Measurements from ENCODE around the gene RPA3.

RPA3 gene

GRCh38 chr7:7703427-7703826 lies 15.0 kb downstream of the RPA3 start:
- TF ChIP-seq ZNF658 (tag by site-specific recombination; IDR thresholded peaks at IDR 0.05), result no peak
- no peak for TF ChIP-seq MZF1 (tag by site-specific recombination; IDR thresholded peaks at IDR 0.05; ENCODE audit: borderline replicate concordance)
- TF ChIP-seq ZNF362 (tag by site-specific recombination; IDR thresholded peaks at IDR 0.05), result no peak
- peaks cover 4% of the 10 kb centered on the region for H3K4me1 ChIP-seq (ENCODE audit: control insufficient read depth, insufficient read depth, low read length)
- H3K27ac ChIP-seq (ENCODE audit: extremely low read depth, low read depth, low read length), result no peak overlapping the region
- POLR2A ChIA-PET, result no interaction called here
- H3K4me3 ChIP-seq (ENCODE audit: low read depth, low read length), result no peak overlapping the region
- H3K9me3 ChIP-seq (ENCODE audit: control insufficient read depth, insufficient read depth, low read depth, low read length), result no peaks in the 10 kb centered on the region
- H3K36me3 ChIP-seq (ENCODE audit: control insufficient read depth in 2 of 2, insufficient read depth in 1 of 2, low read length in 2 of 2), result no peaks in the 10 kb centered on the region
- CTCF ChIA-PET, result interaction anchor here (2.7 kb wide), 1 partner anchor 22 kb away, joined by 10 read pairs; no protein-coding TSS in a partner anchor

DNA sequence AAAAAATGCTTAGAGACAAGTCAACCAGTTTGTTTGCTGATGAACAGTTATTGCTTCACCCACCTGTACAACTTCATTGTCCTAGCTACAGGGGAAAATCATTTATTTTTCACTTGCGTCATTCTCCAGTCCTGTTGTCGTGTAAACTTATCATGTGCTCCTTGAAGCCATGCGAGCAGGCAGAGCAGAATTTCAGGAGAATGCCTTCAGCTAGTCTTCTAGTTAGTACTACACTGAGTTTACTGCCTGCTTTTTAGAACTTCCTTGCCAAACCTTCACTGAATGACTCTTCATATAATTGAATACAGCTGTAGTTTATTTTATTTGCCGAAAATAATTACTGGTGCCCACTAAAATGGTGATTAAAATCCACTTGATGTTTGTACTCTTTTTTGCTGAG lies 15.6 kb downstream of the RPA3 start:
- CTCF ChIA-PET, result interaction anchor here (2.7 kb wide), 1 partner anchor 22 kb away, joined by 10 read pairs; no protein-coding TSS in a partner anchor
- Histone ChIP-seq H3K27ac (ENCODE audit: extremely low read depth, low read depth, low read length) (no peak overlapping the region), H3K4me1 (ENCODE audit: control insufficient read depth, insufficient read depth, low read length) (peaks cover 4% of the 10 kb centered on the region), H3K4me3 (ENCODE audit: low read depth, low read length) (no peak overlapping the region), H3K9me3 (ENCODE audit: control insufficient read depth, insufficient read depth, low read depth, low read length) (no peaks in the 10 kb centered on the region), H3K36me3 (ENCODE audit: control insufficient read depth in 2 of 2, insufficient read depth in 1 of 2, low read length in 2 of 2) (no peaks in the 10 kb centered on the region)
- TF ChIP-seq SCRT2 (tag by site-specific recombination; IDR thresholded peaks at IDR 0.05), result no peak
- TF ChIP-seq ZNF184 (tag by site-specific recombination; IDR thresholded peaks at IDR 0.05), result no peak
- TF ChIP-seq ZNF266 (tag by site-specific recombination; IDR thresholded peaks at IDR 0.05; ENCODE audit: low read depth), result no peak
- TF ChIP-seq ZNF121 (tag by site-specific recombination; IDR thresholded peaks at IDR 0.05), result no peak
- TF ChIP-seq HOXA7 (CRISPR knock-in tag; IDR thresholded peaks at IDR 0.05; ENCODE audit: borderline replicate concordance), result no peak
- no peak for TF ChIP-seq ZFP69B (tag by site-specific recombination; IDR thresholded peaks at IDR 0.05)
- POLR2A ChIA-PET, result no interaction called here

- POLR2A ChIA-PET, result no interaction called here
- Histone ChIP-seq H3K36me3 (ENCODE audit: control insufficient read depth in 2 of 2, insufficient read depth in 1 of 2, low read length in 2 of 2) (no peaks in the 10 kb centered on the region), H3K9me3 (ENCODE audit: control insufficient read depth, insufficient read depth, low read depth, low read length) (no peaks in the 10 kb centered on the region), H3K4me1 (ENCODE audit: control insufficient read depth, insufficient read depth, low read length) (peaks cover 7% of the 10 kb centered on the region), H3K27ac (ENCODE audit: extremely low read depth, low read depth, low read length) (no peak overlapping the region), H3K4me3 (ENCODE audit: low read depth, low read length) (no peak overlapping the region)
- CTCF ChIA-PET, result interaction anchor here (0.7 to 2.7 kb wide), 3 partner anchors 20 to 664 kb away, joined by 3 to 10 read pairs (median 3); no protein-coding TSS in a partner anchor
- TF ChIP-seq ZNF658 (tag by site-specific recombination; IDR thresholded peaks at IDR 0.05), result no peak
- TF ChIP-seq ZNF366 (tag by site-specific recombination; conservative IDR thresholded peaks at IDR 0.05), result no peak
- TF ChIP-seq ZBTB7A (tag by site-specific recombination; IDR thresholded peaks at IDR 0.05; ENCODE audit: low read depth), result no peak
- TF ChIP-seq MEIS1 (CRISPR knock-in tag; IDR thresholded peaks at IDR 0.05; ENCODE audit: borderline replicate concordance), result no peak
- TF ChIP-seq ZNF239 (tag by site-specific recombination; IDR thresholded peaks at IDR 0.05), result no peak
- TF ChIP-seq ZEB2 (tag by site-specific recombination; IDR thresholded peaks at IDR 0.05), result no peak
- no peak for TF ChIP-seq ZNF2 (tag by site-specific recombination; IDR thresholded peaks at IDR 0.05)
- no peak for TF ChIP-seq ZBTB20 (tag by site-specific recombination; IDR thresholded peaks at IDR 0.05)
- no peak for TF ChIP-seq ZNF529 (tag by site-specific recombination; IDR thresholded peaks at IDR 0.05; ENCODE audit: insufficient replicate concordance)
- no peak for TF ChIP-seq GLIS1 (tag by site-specific recombination; IDR thresholded peaks at IDR 0.05)
- no peak for TF ChIP-seq BCL11A (tag by site-specific recombination; IDR thresholded peaks at IDR 0.05; ENCODE audit: low read depth)
- TF ChIP-seq ZNF664 (tag by site-specific recombination; IDR thresholded peaks at IDR 0.05), result no peak
- no peak for TF ChIP-seq ZBTB26 (tag by site-specific recombination; optimal IDR thresholded peaks at IDR 0.05)
- no peak for TF ChIP-seq KLF9 (tag by site-specific recombination; IDR thresholded peaks at IDR 0.05; ENCODE audit: low read depth)
- no peak for TF ChIP-seq BCL6B (tag by site-specific recombination; IDR thresholded peaks at IDR 0.05)
- no peak for TF ChIP-seq ZNF548 (tag by site-specific recombination; IDR thresholded peaks at IDR 0.05)
- TF ChIP-seq ZNF510 (tag by site-specific recombination; IDR thresholded peaks at IDR 0.05; ENCODE audit: insufficient replicate concordance), result no peak
Observed at GRCh38 chr7:7701527-7701926, 16.9 kb downstream of the RPA3 start.

All from HEK293 (cell line).